IMR-90 (cell line): Measurements from ENCODE around the gene JPH3. TPM values are rescaled to one million over a fixed set of nuclear protein-coding genes. Genes with fewer than 3 reads are reported as not detected.

Experiments used
- ATAC-seq: fragments of 200-7000 bp; cut with Tn5 transposase; 2 replicates; pipeline ENCODE4 v1.9.1; 2020; ENCODE audit warnings: low read depth, mild to moderate bottlenecking, moderate library complexity
- BruUV-seq: library from RNA; stranded (reverse); fragments of 400-500 nt; replicated peaks from 2 replicates; lab custom pipeline; 2021; lab: Mats Ljungman, UMichigan
- CTCF ChIA-PET: fragments of 300-600 bp; formaldehyde crosslinking; extraction: SDS; loops from one replicate; lab custom pipeline; 2021; ENCODE audit warnings: antibody characterized with exemption; lab: Yijun Ruan, JAX
- POLR2A ChIA-PET: fragments of 300-600 bp; sonication (Branson Sonifier 250); formaldehyde crosslinking; loops from one replicate; lab custom pipeline; 2022; ENCODE audit warnings: antibody characterized with exemption; ENCODE audit not compliant: unreplicated experiment; lab: Charles Lee
- DNase-seq: peaks from one replicate; pipeline ENCODE4 v3.0.0; 2013
- H2AFZ ChIP-seq: replicated peaks from 2 replicates; pipeline ENCODE3; 2013; ENCODE audit warnings: low read length, mild to moderate bottlenecking; ENCODE audit not compliant: poor library complexity
- H2AK5ac ChIP-seq: 2 replicates; pipeline ENCODE4 v1.6.1; 2013; ENCODE audit warnings: low read depth, low read length, inconsistent platforms
- H2AK9ac ChIP-seq: replicated peaks from 2 replicates; pipeline ENCODE3; 2013; ENCODE audit warnings: mild to moderate bottlenecking, low read depth, low read length, moderate library complexity; ENCODE audit not compliant: poor library complexity
- H2BK120ac ChIP-seq: 2 replicates; pipeline ENCODE4 v1.6.1; 2013; ENCODE audit warnings: low read depth, low read length, inconsistent platforms
- H2BK15ac ChIP-seq: 3 replicates; pipeline ENCODE4 v1.6.1; 2013; ENCODE audit warnings: low read depth, low read length, inconsistent platforms
- H2BK20ac ChIP-seq: 2 replicates; pipeline ENCODE4 v1.6.1; 2013; ENCODE audit warnings: low read depth, mild to moderate bottlenecking, inconsistent platforms, low read length, moderate library complexity
- H2BK5ac ChIP-seq: 2 replicates; pipeline ENCODE4 v1.6.1; 2013; ENCODE audit warnings: mild to moderate bottlenecking, low read depth, low read length, inconsistent platforms; ENCODE audit not compliant: poor library complexity, severe bottlenecking
- H3K14ac ChIP-seq: replicated peaks from 2 replicates; pipeline ENCODE4 v1.6.1; 2013; ENCODE audit warnings: low read depth, low read length, inconsistent platforms
- H3K18ac ChIP-seq: 2 replicates; pipeline ENCODE4 v1.6.1; 2013; ENCODE audit warnings: low read depth, low read length, control low read depth
- H3K23ac ChIP-seq: 2 replicates; pipeline ENCODE4 v1.6.1; 2013; ENCODE audit warnings: low read depth, low read length, inconsistent platforms
- H3K27ac ChIP-seq: 2 replicates; pipeline ENCODE4 v1.5.1; 2013; ENCODE audit warnings: mild to moderate bottlenecking, control low read depth, low read length; ENCODE audit not compliant: insufficient read depth
- H3K27me3 ChIP-seq: 2 replicates; pipeline ENCODE4 v1.6.1; 2013; ENCODE audit warnings: low read length; ENCODE audit not compliant: control insufficient read depth, insufficient read depth
- H3K36me3 ChIP-seq: 2 replicates; pipeline ENCODE4 v1.6.1; 2013; ENCODE audit warnings: low read length, mixed read lengths; ENCODE audit not compliant: control insufficient read depth, insufficient read depth
- H3K4ac ChIP-seq: 2 replicates; pipeline ENCODE4 v1.6.1; 2013; ENCODE audit warnings: low read depth, low read length, inconsistent platforms
- H3K4me1 ChIP-seq: 2 replicates; pipeline ENCODE4 v1.6.1; 2013; ENCODE audit warnings: low read length, mixed read lengths; ENCODE audit not compliant: control insufficient read depth, insufficient read depth
- H3K4me2 ChIP-seq: 2 replicates; pipeline ENCODE4 v1.6.1; 2013; ENCODE audit warnings: low read depth, mild to moderate bottlenecking, control low read depth, low read length, moderate library complexity
- H3K4me3 ChIP-seq: 2 replicates; pipeline ENCODE4 v1.5.1; 2013; ENCODE audit warnings: low read depth, mild to moderate bottlenecking, control low read depth, low read length, moderate library complexity; ENCODE audit not compliant: insufficient read depth
- H3K56ac ChIP-seq: 2 replicates; pipeline ENCODE4 v1.6.1; 2013; ENCODE audit warnings: low read length, inconsistent platforms; ENCODE audit not compliant: insufficient read depth; ENCODE audit errors: extremely low read depth
- H3K79me1 ChIP-seq, 2 experiments: 2 replicates each; pipeline ENCODE4 v1.6.1; 2013; ENCODE audit warnings: low read length in 2 of 2, inconsistent platforms in 1 of 2, low read depth in 1 of 2
- H3K9ac ChIP-seq: 2 replicates; pipeline ENCODE4 v1.6.1; 2013; ENCODE audit warnings: low read depth, low read length, control low read depth
- H3K9me1 ChIP-seq: 2 replicates; pipeline ENCODE4 v1.6.1; 2013; ENCODE audit warnings: low read length, inconsistent platforms; ENCODE audit not compliant: insufficient read depth
- H3K9me3 ChIP-seq: 2 replicates; pipeline ENCODE4 v1.6.1; 2013; ENCODE audit warnings: low read length; ENCODE audit not compliant: control insufficient read depth, insufficient read depth
- H4K20me1 ChIP-seq: 2 replicates; pipeline ENCODE4 v1.6.1; 2013; ENCODE audit warnings: low read length, inconsistent platforms; ENCODE audit not compliant: insufficient read depth
- H4K5ac ChIP-seq: 2 replicates; pipeline ENCODE4 v1.6.1; 2013; ENCODE audit warnings: mild to moderate bottlenecking, low read depth, low read length, control low read depth
- H4K8ac ChIP-seq, 2 experiments: 2 replicates each; pipeline ENCODE4 v1.6.1; 2013; ENCODE audit warnings: low read depth in 2 of 2, low read length in 2 of 2, control low read depth in 1 of 2, inconsistent platforms in 1 of 2
- H4K91ac ChIP-seq: 2 replicates; pipeline ENCODE4 v1.6.1; 2013; ENCODE audit warnings: low read depth, low read length, inconsistent platforms; ENCODE audit not compliant: insufficient read depth
- RCOR1 ChIP-seq: IDR thresholded peaks from 2 replicates; pipeline ENCODE4 v1.6.1; 2012; ENCODE audit warnings: mild to moderate bottlenecking, low read length, improper control_type of control experiment; ENCODE audit not compliant: insufficient replicate concordance
- USF2 ChIP-seq: fragments of 150-350 bp; IDR thresholded peaks from 2 replicates; pipeline ENCODE4 v1.6.1; 2017; ENCODE audit warnings: mild to moderate bottlenecking, antibody characterized with exemption, low read length, low read depth
- WGBS, 2 experiments: methylation state at CpG; one replicate each; pipeline versions ENCODE4 v1.1.5 to v1.1.7; 2013; ENCODE audit warnings: missing lambda C conversion rate in 2 of 2; ENCODE audit not compliant: insufficient read length in 1 of 2; ENCODE audit errors: extremely low coverage in 2 of 2; 5-methylcytosine and 5-hydroxymethylcytosine counted together
- dilution Hi-C: fragments of 300-500 bp; cut with HindIII; formaldehyde crosslinking; loops from one replicate; pipeline ENCODE4 v1.14.3; 2018; ENCODE audit warnings: low sequenced_read_pairs; ENCODE audit not compliant: unreplicated experiment
- in situ Hi-C: fragments of 300-500 bp; cut with MboI; formaldehyde crosslinking; loops from 3 replicates; pipeline ENCODE4 v1.14.3; 2019; ENCODE audit warnings: low sequenced_read_pairs, inconsistent platforms, mixed read lengths
- intact Hi-C: fragments of 100-400 bp; cut with micrococcal nuclease; formaldehyde crosslinking; loops from 2 replicates; pipeline ENCODE4 v1.10.0; 2022
- polyA plus RNA-seq, 3 experiments: library from polyadenylated mRNA; depleted of rRNA; stranded (reverse); fragments of >200 nt; gene quantifications; 2 replicates each; pipeline ENCODE4 v1.2.3, GENCODE V29; 2012; ENCODE audit warnings: low replicate concordance in 1 of 3
- total RNA-seq: library from RNA; depleted of rRNA; stranded (reverse); fragments of >200 nt; gene quantifications from 2 replicates; pipeline ENCODE4 v1.2.3, GENCODE V29; 2012

Gene JPH3
- total and polyA plus RNA-seq, 2 of the 4 experiments (the other 2 are of a cell fraction) = 0.03 TPM; not detected in 1

DNA sequence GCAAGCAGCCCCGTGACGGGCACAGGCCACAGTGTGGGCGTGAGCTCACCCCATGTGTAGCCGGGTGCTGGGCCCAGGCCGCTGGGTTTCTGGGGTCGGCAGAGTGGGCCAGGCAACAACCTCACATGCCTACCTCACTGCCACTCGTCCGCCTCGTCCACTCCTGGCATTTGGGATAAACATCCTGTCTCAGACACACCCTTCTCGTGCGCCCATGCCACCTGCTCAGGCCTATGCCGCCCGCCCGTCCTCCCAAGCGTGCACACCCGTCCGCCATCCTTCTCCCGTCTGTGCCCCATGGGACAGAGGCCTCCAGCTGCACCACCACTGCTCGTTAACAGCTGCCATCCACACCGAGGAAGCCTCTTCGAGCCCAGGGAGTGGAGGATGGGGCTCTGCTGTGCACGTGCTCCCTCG, 99.2 kb downstream of the JPH3 start:
- H3K56ac ChIP-seq = no peak overlapping the region
- H4K5ac ChIP-seq = no peak overlapping the region
- WGBS, 2 experiments = 83% methylated on average over 4 of the region's 23 CpGs; no CpG with 5 or more reads in 1 of the 2 experiments
- H4K8ac ChIP-seq = no peak overlapping the region
- H3K9me3 ChIP-seq = no peaks in the 10 kb centered on the region
- H3K4ac ChIP-seq = no peak overlapping the region
- CTCF ChIA-PET = no interaction called here
- H3K36me3 ChIP-seq = peaks cover 11% of the 10 kb centered on the region
- no peaks in the 10 kb centered on the region for H3K79me1 ChIP-seq
- no peak overlapping the region for H2AK9ac ChIP-seq
- BruUV-seq = no TSS peak
- H3K18ac ChIP-seq = no peak overlapping the region
- no peaks in the 10 kb centered on the region for H3K27me3 ChIP-seq
- POLR2A ChIA-PET = no interaction called here
- no peak overlapping the region for H3K4me2 ChIP-seq
- no peak overlapping the region for H2BK15ac ChIP-seq
- intact Hi-C loops = no loop called here
- no peaks in the 10 kb centered on the region for H3K9me1 ChIP-seq
- no peak overlapping the region for H3K9ac ChIP-seq
- H2AFZ ChIP-seq = no peak overlapping the region
- no peak overlapping the region for H3K27ac ChIP-seq
- in situ Hi-C loops = no loop called here
- no peak overlapping the region for H3K4me3 ChIP-seq
- H2AK5ac ChIP-seq = no peak overlapping the region
- no peak overlapping the region for H3K23ac ChIP-seq
- no peak overlapping the region for H2BK20ac ChIP-seq
- H2BK5ac ChIP-seq = no peak overlapping the region
- no peak overlapping the region for H4K91ac ChIP-seq
- no peak overlapping the region for H3K14ac ChIP-seq
- DNase-seq (no peak), ATAC-seq (no peak)
- H2BK120ac ChIP-seq = no peak overlapping the region
- H4K20me1 ChIP-seq = no peaks in the 10 kb centered on the region; the same call in none of the 2 replicates
- dilution Hi-C loops = no loop called here
- H3K4me1 ChIP-seq = no peaks in the 10 kb centered on the region
- TF ChIP-seq USF2 = no peak
- no peak for TF ChIP-seq RCOR1
